Osteoblast (primary cell): ENCODE data around the gene ENTREP1. TPM values are rescaled to one million over a fixed set of nuclear protein-coding genes. Genes with fewer than 3 reads are reported as not detected.
A peak's percentile ranks its signal among the peaks of the same experiment; 100 is the strongest.

Experiments
- DNase-seq: peaks from one replicate; pipeline ENCODE4 v3.0.0; 2011; ENCODE audit warnings: low spot score, mixed read lengths; ENCODE audit not compliant: insufficient read length; ENCODE audit errors: missing footprints
- H2AFZ ChIP-seq: 2 replicates; pipeline ENCODE4 v1.6.0; 2011; ENCODE audit warnings: mild to moderate bottlenecking, low read length
- H3K27ac ChIP-seq: 2 replicates; pipeline ENCODE4 v1.5.1; 2011; ENCODE audit warnings: mild to moderate bottlenecking, low read depth, low read length, moderate library complexity
- H3K27me3 ChIP-seq: 2 replicates; pipeline ENCODE4 v1.6.0; 2012; ENCODE audit warnings: mild to moderate bottlenecking, control low read depth, inconsistent platforms, low read length, moderate library complexity; ENCODE audit not compliant: insufficient read depth
- H3K36me3 ChIP-seq: 2 replicates; pipeline ENCODE4 v1.5.1; 2011; ENCODE audit warnings: mild to moderate bottlenecking, low read length, control low read depth, moderate library complexity; ENCODE audit not compliant: insufficient read depth
- H3K4me1 ChIP-seq: 2 replicates; pipeline ENCODE4 v1.5.1; 2011; ENCODE audit warnings: mild to moderate bottlenecking, low read length, control low read depth, moderate library complexity; ENCODE audit not compliant: insufficient read depth
- H3K4me2 ChIP-seq: 2 replicates; pipeline ENCODE4 v1.6.0; 2011; ENCODE audit warnings: mild to moderate bottlenecking, low read length; ENCODE audit not compliant: insufficient read depth
- H3K4me3 ChIP-seq: fragments of 200-600 bp; sonication (generic); 3 replicates; pipeline ENCODE4 v1.5.1; 2012; ENCODE audit warnings: mild to moderate bottlenecking, low read length, inconsistent platforms; ENCODE audit not compliant: insufficient read depth
- H3K79me2 ChIP-seq: 2 replicates; pipeline ENCODE4 v1.6.0; 2012; ENCODE audit warnings: mild to moderate bottlenecking, low read length, control low read depth, inconsistent platforms; ENCODE audit not compliant: insufficient read depth
- H3K9me3 ChIP-seq: 2 replicates; pipeline ENCODE4 v1.5.1; 2011; ENCODE audit warnings: low read depth, low read length, control low read depth
- H4K20me1 ChIP-seq: 2 replicates; pipeline ENCODE4 v1.6.0; 2012; ENCODE audit warnings: mild to moderate bottlenecking, low read length, control low read depth; ENCODE audit not compliant: insufficient read depth
- total RNA-seq: library from RNA; depleted of rRNA; stranded (reverse); fragments of >200 nt; gene quantifications from 2 replicates; pipeline ENCODE4 v1.2.3, GENCODE V29; 2012
- TF ChIP-seq, protein P1 (sequence below): IDR thresholded peaks from 2 replicates; pipeline ENCODE4 v1.5.1; 2011; ENCODE audit warnings: mild to moderate bottlenecking, low read depth, low read length, moderate library complexity; ENCODE audit errors: extremely low read depth

Gene ENTREP1
- total RNA-seq, 1 donor, result under 0.01 TPM

GRCh38 chr9:69412741-69413150 lies 87.7 kb downstream of the ENTREP1 start:
- no peak overlapping the region for H3K27ac ChIP-seq
- peaks cover 3% of the 10 kb centered on the region for H3K4me1 ChIP-seq
- no peaks in the 10 kb centered on the region for H4K20me1 ChIP-seq
- peak; percentile 96 for DNase-seq
- no peaks in the 10 kb centered on the region for H3K27me3 ChIP-seq
- H3K4me3 ChIP-seq, result peak overlapping the region; percentile 62
- peak overlapping the region; percentile 90 for H2AFZ ChIP-seq
- H3K9me3 ChIP-seq, result no peaks in the 10 kb centered on the region
- H3K79me2 ChIP-seq, result no peaks in the 10 kb centered on the region
- TF ChIP-seq, protein P1, sequence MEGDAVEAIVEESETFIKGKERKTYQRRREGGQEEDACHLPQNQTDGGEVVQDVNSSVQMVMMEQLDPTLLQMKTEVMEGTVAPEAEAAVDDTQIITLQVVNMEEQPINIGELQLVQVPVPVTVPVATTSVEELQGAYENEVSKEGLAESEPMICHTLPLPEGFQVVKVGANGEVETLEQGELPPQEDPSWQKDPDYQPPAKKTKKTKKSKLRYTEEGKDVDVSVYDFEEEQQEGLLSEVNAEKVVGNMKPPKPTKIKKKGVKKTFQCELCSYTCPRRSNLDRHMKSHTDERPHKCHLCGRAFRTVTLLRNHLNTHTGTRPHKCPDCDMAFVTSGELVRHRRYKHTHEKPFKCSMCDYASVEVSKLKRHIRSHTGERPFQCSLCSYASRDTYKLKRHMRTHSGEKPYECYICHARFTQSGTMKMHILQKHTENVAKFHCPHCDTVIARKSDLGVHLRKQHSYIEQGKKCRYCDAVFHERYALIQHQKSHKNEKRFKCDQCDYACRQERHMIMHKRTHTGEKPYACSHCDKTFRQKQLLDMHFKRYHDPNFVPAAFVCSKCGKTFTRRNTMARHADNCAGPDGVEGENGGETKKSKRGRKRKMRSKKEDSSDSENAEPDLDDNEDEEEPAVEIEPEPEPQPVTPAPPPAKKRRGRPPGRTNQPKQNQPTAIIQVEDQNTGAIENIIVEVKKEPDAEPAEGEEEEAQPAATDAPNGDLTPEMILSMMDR, result peak; percentile 62
- no peaks in the 10 kb centered on the region for H3K36me3 ChIP-seq
- H3K4me2 ChIP-seq, result peak overlapping the region; percentile 80

- no peak for DNase-seq
- H3K27ac ChIP-seq, result no peak overlapping the region
- no peaks in the 10 kb centered on the region for H3K27me3 ChIP-seq
These were observed 95.7 kb downstream of the ENTREP1 start for GRCh38 chr9:69420611-69421270.

GRCh38 chr9:69421908-69422801 lies 97.1 kb downstream of the ENTREP1 start:
- DNase-seq, result peak; percentile 94
- Histone ChIP-seq H4K20me1 (no peaks in the 10 kb centered on the region), H3K36me3 (no peaks in the 10 kb centered on the region), H3K27ac (no peak overlapping the region), H3K79me2 (no peaks in the 10 kb centered on the region), H3K4me1 (no peaks in the 10 kb centered on the region), H3K9me3 (no peaks in the 10 kb centered on the region), H3K27me3 (no peaks in the 10 kb centered on the region), H2AFZ (no peak overlapping the region), H3K4me2 (no peak overlapping the region), H3K4me3 (no peak overlapping the region)
- TF ChIP-seq, protein P1, result peak; percentile 74

More at GRCh38 chr9:69420611-69421270, 95.7 kb downstream of the ENTREP1 start:
- H3K4me3 ChIP-seq, result no peak overlapping the region
- H3K4me2 ChIP-seq, result no peak overlapping the region
- H3K9me3 ChIP-seq, result no peaks in the 10 kb centered on the region
- TF ChIP-seq, protein P1, result no peak
- no peaks in the 10 kb centered on the region for H3K4me1 ChIP-seq
- no peaks in the 10 kb centered on the region for H4K20me1 ChIP-seq
- no peaks in the 10 kb centered on the region for H3K36me3 ChIP-seq
- H3K79me2 ChIP-seq, result no peaks in the 10 kb centered on the region
- no peak overlapping the region for H2AFZ ChIP-seq

DNA sequence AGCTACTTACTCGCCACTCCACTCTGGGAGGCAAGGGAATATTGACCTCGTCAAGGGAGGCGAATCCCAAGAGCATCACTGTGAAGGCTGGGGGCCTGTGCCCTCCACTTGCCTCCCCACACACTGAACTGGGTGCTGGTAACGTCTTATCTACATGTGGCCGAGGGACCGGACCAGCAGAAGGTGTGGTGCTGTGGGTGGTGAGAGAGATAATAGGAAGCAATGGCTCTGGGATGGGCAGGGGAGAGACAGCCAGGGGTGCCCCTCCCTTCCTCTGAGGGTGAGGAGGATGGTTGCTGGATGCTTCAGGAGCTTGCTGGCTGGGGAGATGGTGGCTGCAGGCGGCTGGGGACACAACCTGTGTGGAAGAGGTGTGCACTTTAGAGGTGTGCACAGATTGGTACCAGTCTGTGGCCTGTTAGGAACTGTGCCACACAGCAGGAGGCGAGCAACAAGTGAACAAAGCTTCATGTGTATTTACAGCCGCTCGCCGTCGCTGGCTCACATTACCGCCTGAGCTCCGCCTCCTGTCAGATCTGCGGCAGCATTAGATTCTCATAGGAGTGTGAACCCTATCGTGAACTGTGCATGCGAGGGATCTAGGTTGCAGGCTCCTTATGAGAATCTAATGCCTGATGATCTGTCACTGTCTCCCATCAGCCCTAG lies 100.3 kb downstream of the ENTREP1 start:
- no peak overlapping the region for H2AFZ ChIP-seq
- H3K4me2 ChIP-seq, result no peak overlapping the region
- no peaks in the 10 kb centered on the region for H4K20me1 ChIP-seq
- TF ChIP-seq, protein P1, result no peak
- no peaks in the 10 kb centered on the region for H3K36me3 ChIP-seq
- H3K79me2 ChIP-seq, result no peaks in the 10 kb centered on the region
- no peaks in the 10 kb centered on the region for H3K27me3 ChIP-seq
- no peak for DNase-seq
- no peaks in the 10 kb centered on the region for H3K4me1 ChIP-seq
- H3K27ac ChIP-seq, result no peak overlapping the region
- no peaks in the 10 kb centered on the region for H3K9me3 ChIP-seq
- no peak overlapping the region for H3K4me3 ChIP-seq
